GM11168 (cell line): Measurements from ENCODE around the gene ZNF222.

Experiments
- in situ Hi-C: fragments of 300-500 bp; cut with MboI; formaldehyde crosslinking; loops from one replicate; pipeline ENCODE4 v1.12.0; 2022; ENCODE audit warnings: low sequenced_read_pairs; ENCODE audit not compliant: unreplicated experiment

Gene ZNF222

GRCh38 chr19:44051650-44052402, 26.6 kb downstream of the ZNF222 start, which contains the start of gene ZNF223:
ZNF223 (plus strand) TSS chr19:44052036; CDS start chr19:44055177, 3,141 bp downstream.
- in situ Hi-C loops: no loop called here

GRCh38 chr19:44055870-44056269, 30.7 kb downstream of the ZNF222 start:
- in situ Hi-C loops: no loop called here

- in situ Hi-C loops: no loop called here
Observed at GRCh38 chr19:44059229-44059628, 34.0 kb downstream of the ZNF222 start.

- in situ Hi-C loops: no loop called here
Observed at GRCh38 chr19:44061038-44061437, 35.9 kb downstream of the ZNF222 start.

- in situ Hi-C loops: no loop called here
Observed at GRCh38 chr19:44066305-44066704, 41.1 kb downstream of the ZNF222 start.

- in situ Hi-C loops: no loop called here
Observed at GRCh38 chr19:44069415-44069814, 44.2 kb downstream of the ZNF222 start.

- in situ Hi-C loops: no loop called here
Observed at GRCh38 chr19:44071824-44072542, 46.8 kb downstream of the ZNF222 start, which contains the start of gene ZNF284. ZNF284 (plus strand) TSS chr19:44072159; CDS start chr19:44076390, 4,231 bp downstream.

- in situ Hi-C loops: no loop called here
Observed at GRCh38 chr19:44072543-44073401, 47.6 kb downstream of the ZNF222 start.

GRCh38 chr19:44076325-44076724, 51.1 kb downstream of the ZNF222 start:
- in situ Hi-C loops: no loop called here
